Measurements from ENCODE around the gene UBA7. TPM values are rescaled to one million over a fixed set of nuclear protein-coding genes. Genes with fewer than 3 reads are reported as not detected.

UBA7 gene
- total RNA-seq, 1 experiment from 2014 or later, result 1.2 TPM

Small RNA genes within 50 kb of the gene (microRNA-seq; reads per million reads assigned to microRNA genes)
- not detected for gene MIR5193 (ENCODE audit: borderline number of aligned reads)

Other genes with a start within 250 kb of the UBA7 start
- 270 to 276 TPM (median 273 TPM) in 3 replicates for gene APEH, start 139.6 kb downstream of the UBA7 start, total RNA-seq (2021)
- gene MST1, start 124.5 kb downstream of the UBA7 start, total RNA-seq (2021), result 13.8 to 17.2 TPM (median 17.2 TPM) in 3 replicates
- 45.5 to 47.1 TPM (median 46.8 TPM) in 3 replicates for gene RNF123, start 124.4 kb downstream of the UBA7 start, total RNA-seq (2021)
- 3.9 to 5.3 TPM (median 4.3 TPM) in 3 replicates for gene AMIGO3, start 94.3 kb downstream of the UBA7 start, total RNA-seq (2021)
- gene GMPPB, start 90.0 kb downstream of the UBA7 start, total RNA-seq (2021), result 23.7 to 28.7 TPM (median 28.0 TPM) in 3 replicates
- 29.2 to 32.2 TPM (median 32.2 TPM) in 3 replicates for gene IP6K1, start 27.4 kb downstream of the UBA7 start, total RNA-seq (2021)
- 0.17 to 0.69 TPM (median 0.39 TPM) in 3 replicates for gene CDHR4, start 14.1 kb downstream of the UBA7 start, total RNA-seq (2021)
- 1.4 to 2.0 TPM (median 1.5 TPM) in 3 replicates for gene INKA1, start 10.7 kb downstream of the UBA7 start, total RNA-seq (2021)
- 25.9 to 31.8 TPM (median 29.9 TPM) in 3 replicates for gene TRAIP, start 42.6 kb upstream of the UBA7 start, total RNA-seq (2021)
- gene CAMKV, start 56.0 kb upstream of the UBA7 start, total RNA-seq (2021), result 56.0 to 58.2 TPM (median 56.6 TPM) in 3 replicates
- gene MST1R, start 89.9 kb upstream of the UBA7 start, total RNA-seq (2021), result 5.1 to 6.2 TPM (median 5.6 TPM) in 3 replicates
- 6.6 to 8.6 TPM (median 7.0 TPM) in 3 replicates for gene MON1A, start 115.9 kb upstream of the UBA7 start, total RNA-seq (2021)
- gene RBM6, start 126.2 kb upstream of the UBA7 start, total RNA-seq (2021), result 115 to 122 TPM (median 118 TPM) in 3 replicates